Measurements from ENCODE around the gene SCNM1.
A peak's percentile ranks its signal among the peaks of the same experiment; 100 is the strongest.

SCNM1 gene, protein sequence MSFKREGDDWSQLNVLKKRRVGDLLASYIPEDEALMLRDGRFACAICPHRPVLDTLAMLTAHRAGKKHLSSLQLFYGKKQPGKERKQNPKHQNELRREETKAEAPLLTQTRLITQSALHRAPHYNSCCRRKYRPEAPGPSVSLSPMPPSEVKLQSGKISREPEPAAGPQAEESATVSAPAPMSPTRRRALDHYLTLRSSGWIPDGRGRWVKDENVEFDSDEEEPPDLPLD

DNA sequence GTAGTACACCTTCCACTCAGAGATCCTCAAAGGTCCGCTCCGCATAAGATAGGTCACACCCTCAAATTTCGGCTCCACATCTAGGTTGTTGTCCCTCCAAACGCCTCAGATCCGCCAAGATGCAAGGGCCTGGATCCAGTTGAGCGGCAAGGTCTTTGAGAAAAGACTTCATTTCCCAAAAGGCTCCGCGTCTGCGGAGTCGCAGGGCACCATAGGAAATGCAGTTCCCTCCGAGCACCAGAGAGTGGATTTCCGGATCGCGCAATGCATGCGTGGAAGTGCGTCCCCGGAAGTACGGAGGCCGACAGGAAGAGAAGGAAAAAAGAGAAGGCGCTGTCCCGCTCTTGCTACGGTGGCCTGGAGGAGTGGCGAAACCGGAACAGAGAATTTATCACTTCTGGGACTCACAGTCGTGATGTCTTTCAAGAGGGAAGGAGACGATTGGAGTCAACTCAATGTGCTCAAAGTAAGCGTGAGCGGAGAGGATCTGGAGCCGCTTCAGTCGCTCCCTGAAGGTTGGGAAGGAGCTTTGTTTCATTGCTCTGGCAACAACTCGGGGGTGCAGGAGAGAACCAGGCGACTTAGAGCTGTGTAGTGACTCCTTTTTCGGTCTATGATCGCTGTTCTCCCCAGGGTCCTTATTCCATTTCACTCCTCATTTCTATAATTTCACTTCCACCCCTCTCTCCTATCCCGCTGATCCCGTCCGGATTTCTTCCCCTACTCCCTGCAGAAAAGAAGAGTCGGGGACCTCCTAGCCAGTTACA is at the start of gene SCNM1, which contains the start of gene LYSMD1:
Gene SCNM1 (plus strand): TSS at position 407 of the 767 bp plus-strand sequence. CDS start 9 bp downstream, at position 416.
Gene LYSMD1 (minus strand): TSS at position 165 of the 767 bp plus-strand sequence. CDS start 644 bp downstream, outside the sequence.
- DNase-seq (ENCODE audit: low spot score), result peak; percentile 100

DNA sequence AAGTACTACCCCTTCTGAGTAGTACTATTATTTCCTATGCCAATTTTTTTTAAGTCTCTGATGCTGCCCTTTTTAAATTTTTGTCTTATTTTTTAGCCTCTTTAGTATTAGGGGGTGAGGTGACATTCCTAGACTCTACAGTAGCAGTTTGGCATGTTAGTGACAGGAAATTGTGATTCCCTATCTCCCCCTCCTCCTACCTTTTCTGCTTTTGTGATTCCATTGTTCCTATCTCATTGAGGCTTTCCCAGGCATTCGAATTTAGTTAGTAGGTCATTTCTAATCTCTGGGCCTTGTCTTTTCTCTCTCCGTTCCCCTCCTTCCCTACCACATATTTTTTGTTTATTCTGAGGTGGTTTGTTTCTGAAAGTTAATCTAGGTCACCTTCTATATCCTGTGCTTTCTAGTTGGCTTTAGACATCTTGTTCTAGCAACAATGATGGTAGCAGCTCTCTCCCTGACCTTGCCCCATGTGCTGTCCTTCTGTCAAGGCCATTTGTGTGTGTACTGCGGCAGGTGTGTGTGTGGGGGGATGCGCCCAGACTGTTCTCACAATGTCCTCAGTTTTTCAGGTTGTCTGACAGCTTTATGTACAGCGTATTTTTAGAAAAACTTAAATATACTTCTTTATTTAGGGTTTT is 41.1 kb upstream of the SCNM1 start:
- DNase-seq (ENCODE audit: low spot score), result no peak

DNA sequence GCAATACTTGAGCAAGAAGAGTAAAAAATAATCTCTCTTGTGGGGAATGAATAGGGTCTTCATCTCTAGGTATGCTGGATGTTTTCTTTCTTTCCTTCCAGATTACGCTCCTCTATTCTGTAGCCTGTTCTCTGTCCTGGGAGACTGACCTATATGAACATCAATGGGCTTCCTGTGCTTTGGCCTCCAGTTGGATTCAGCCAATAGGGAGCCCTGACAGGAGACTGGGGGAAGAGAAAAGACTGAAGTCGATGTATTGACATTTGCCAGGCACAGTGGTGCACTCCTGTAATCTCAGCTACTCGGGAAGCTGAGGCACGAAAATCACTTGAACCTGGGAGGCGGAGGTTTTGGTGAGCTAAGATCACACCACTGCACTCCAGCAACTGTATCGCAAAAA is 37.1 kb upstream of the SCNM1 start:
- no peak for DNase-seq (ENCODE audit: low spot score)

DNA sequence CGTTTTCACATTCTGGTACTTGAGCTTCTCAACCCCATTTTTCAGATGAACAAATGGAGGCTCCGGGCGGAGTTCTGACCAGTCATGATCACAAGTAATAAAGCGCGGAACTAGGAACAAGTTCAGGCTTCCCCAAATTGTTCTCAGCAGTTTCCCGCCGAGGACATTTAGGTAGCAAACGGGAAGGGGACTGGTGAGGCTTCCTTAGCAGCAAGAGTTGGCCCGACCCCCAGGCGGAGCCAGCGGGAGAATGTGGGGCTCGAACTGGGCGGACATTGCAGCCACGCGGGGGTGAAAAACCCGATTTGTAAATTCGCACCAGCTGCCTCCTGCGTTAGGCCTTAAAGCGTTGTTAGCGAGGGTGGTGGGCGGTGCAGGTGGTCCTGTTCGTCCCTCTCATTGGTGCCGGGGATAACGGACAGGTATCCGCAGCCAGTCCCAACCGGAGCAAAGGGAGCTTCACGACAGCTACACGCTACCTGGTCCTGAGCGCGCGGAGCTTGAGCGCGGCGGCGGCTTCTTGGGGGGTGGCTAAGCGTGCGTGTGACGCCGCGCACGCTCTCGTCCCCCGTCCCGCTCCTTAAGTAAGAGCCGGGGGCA is 34.9 kb upstream of the SCNM1 start:
- no peak for DNase-seq (ENCODE audit: low spot score)

DNA sequence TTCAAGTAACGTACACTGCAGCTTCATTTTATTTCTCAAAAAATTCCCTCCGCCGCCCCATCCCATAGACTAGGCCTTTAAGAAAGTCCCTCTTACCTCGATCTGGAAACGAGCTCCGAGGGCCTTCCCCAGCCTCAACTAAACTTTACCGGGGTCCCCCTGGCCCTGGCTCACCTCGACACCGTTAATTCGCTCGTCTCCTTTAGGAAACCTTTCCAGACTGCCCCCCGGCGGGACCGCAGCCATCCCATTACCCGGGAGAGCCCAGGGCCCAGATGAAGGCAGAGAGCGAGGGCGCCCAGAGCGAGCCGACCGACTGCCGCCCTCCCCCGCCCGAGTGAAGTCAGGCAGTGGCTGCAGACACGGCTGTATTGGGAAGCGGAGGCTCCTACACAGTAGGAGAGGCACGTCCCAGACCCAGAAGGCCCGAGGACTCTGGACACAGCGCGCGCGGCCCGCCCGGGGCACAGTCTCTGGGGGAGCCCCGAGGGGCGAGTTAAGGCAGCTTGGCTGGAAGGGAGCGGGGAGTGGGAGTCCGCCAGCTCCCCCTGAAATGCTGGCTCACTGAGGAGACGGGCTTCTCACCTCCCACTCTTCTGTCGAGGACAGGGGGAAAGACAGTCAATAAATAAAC is 34.1 kb upstream of the SCNM1 start:
- DNase-seq (ENCODE audit: low spot score), result no peak

DNA sequence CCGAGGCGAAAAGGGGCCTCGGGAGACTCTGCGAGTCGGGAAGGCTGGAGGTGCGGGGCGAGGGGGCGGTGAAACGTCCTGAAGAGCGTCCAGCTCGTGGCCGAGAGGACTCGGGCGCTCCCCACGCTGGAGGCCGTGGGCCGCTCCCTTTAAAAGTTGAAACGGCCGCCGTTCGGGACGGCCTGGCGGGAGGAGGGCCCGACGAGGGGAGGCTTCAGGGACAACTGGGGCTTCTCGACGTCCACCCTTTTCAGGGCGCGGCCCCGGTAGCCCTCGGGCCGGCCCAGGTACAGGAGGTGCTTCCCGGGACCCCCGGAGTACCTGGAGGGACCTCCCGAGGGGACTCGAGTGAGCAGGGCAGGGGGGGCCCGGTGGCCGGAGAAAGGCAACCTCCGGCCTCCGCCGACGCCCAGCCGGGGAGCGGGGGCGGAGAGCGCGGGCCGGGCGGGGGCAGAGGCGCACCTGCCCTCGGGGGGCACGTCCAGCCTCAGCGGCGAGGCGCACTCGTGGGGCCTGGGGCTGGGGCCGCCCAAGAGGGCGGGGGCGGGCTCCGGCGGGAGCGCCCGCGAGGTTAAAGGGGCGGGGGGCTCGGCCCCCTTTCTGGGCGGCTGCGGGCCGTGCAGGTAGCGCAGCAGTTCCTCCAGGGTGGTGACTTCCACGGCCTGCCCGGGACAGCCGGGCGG is 33.5 kb upstream of the SCNM1 start:
- no peak for DNase-seq (ENCODE audit: low spot score)

DNA sequence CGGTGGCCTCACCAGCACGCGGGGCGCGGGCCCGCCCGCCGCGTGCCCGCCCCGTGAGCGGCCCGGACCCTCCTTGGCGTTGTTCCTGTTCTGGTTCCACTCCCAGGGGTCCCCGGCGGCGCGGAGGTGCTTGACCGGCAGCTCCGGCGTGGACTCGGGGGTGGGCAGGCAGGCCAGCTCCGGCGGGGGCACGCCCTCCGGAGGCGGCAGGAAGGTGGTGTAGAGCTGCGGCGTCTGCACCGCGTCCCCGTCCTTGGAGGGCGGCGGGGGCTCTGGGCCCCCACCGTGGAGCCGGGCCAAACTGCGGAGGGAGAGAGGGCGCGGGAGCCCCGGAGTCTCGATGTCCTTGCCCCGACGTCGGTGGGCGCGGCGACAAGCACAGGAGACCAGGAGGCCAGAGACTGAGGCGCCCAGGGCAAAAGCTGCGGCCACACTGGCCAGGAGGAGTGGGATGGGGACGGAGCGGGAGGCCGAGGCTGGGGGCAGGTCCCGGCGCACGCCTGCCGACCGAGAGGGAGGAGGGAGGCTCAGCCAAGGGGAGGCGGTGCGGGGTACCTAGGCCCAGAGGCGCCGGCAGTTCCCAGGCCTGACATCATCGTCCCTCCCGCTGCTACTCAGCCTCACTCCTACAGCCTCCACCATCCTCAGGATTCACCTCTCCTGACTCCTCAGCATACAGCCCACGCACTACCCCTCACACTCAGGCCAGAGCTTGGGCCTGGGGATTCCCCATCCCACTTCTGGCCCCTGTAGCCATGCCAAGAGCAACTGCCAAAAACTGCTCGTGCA is 32.7 kb upstream of the SCNM1 start:
- DNase-seq (ENCODE audit: low spot score), result no peak

DNA sequence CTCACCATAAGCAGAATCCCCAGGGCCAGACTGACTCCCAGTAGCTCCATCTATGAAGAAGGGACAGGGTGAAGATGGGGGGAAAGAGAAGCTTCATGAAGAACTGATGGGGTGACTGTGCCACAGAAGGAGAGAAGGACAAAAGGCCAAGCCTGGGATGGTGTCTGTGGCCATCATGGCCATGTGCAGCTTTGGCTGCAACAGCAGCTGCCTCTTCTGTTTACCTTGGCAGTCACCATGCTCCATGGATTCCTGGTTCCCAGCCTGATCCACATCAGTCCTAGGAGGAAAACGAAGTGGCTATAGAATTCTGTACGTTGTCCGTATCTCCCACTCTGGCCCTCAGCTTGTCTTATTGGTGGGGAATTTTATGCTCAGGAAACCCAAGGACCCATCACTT is 31.5 kb upstream of the SCNM1 start:
- DNase-seq (ENCODE audit: low spot score), result no peak

DNA sequence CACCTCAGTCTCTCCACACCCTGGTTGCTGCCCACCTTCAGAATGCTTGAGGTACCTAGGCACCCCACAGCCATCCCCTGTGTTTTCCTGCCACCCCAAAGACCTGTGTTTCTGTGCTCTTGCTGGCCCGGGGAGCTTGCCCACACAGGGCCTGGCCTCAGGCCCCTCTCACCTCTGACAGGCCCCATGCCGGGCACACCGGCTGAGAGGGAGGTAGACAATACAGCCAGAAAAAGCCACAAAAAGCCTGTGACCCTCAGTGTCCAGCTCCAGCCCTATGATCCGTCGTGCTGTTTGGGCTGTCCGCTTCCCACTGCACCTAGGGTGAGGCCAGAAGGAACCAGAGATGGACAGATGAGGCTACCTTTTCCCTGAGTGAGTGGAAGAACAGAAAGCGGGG is 31.0 kb upstream of the SCNM1 start:
- no peak for DNase-seq (ENCODE audit: low spot score)

DNA sequence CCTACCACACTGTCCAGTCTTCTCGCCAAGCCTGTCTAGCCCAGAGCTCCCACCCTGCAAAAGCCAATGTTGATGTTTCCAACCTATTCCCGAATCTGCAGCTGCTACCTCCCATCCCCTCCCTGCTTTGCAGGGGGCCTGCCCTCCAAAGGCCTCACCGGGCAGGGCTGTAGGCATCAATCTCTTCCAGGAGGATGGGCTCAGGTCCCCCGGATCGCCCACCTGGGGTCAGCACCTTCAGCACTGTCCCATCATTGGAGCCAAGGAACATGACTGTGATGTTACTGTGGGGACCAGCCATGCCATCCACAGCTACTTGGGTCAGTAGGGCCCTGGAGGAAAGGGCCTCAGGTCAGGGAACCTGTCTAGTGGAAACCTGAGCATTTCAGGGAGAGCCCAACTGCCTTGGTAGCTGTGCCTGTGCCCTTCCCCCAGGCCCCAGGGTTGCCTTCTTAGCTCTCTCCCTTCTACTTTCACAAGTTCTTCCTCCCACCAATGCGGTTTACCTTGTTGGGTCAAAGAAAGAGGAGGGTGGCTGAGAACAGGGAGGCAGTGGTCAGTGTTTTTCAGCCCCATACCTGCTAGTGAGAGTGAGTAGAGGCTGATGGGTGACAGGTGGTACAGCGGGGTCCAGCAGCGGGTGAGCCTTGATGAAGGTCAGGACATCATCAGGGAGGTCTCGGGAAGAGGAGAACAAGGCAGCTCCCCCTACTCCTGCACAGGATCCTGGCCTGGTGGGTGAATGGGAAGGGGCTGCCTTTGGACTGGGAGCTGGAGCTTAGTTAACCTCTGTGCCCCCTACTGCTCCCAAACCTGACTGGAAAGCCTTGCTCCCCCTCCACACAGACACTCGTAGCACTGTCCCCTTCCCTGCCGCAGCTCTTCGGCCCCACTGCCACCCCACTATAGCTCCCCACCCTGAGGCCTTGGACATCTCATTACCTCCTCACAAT is 30.2 kb upstream of the SCNM1 start:
- no peak for DNase-seq (ENCODE audit: low spot score)

DNA sequence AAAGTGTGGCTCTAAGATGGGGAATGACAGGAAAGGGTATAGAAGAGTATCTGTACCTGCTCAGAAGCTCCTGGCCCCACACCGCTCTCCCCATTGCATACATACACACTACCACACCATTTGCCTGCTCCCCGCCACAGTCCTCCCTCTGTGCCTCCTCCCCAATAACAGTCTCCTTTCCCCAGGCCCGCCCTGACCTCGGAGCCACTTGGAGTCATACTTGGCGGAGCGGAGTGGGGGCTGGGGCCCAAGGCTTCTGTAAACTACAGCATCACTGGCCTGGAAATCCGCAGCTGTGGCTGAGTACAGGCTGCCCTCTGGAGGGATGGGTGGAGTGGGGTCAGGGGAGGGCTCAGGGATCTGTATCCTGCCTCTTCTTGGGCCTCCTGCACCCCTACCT is 28.2 kb upstream of the SCNM1 start:
- no peak for DNase-seq (ENCODE audit: low spot score)

DNA sequence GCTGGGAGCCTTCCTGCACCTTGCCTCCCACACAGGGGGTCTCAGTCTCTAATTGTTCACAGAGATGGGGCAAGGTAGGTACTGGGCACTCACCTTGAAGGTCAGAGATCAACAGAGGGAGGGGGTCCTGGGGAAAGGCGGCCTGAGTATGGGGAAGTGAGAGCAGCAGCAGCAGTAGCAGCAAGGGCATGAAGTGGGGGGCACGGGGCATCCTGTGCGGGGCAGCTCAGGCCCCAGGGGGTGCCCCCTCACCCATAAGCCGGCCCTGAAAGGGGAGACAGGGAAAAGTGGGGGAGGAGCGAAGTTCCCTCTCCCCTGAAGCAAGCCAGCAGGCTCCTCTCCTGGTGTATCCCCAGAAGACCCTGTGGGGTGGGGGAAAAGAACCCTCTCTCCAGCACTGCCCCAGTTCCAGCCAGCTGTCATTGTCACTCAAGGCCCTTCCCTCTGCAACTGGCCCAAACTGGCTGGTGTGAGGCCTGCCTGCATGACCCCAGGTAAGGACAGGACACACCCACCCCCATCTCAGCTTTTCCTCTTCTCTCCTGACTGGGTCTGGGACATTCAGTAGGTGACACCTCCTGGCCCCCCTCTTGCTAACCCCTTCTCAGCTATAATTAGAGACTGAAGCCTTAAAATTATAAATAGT is 23.4 kb upstream of the SCNM1 start:
- DNase-seq (ENCODE audit: low spot score), result no peak

DNA sequence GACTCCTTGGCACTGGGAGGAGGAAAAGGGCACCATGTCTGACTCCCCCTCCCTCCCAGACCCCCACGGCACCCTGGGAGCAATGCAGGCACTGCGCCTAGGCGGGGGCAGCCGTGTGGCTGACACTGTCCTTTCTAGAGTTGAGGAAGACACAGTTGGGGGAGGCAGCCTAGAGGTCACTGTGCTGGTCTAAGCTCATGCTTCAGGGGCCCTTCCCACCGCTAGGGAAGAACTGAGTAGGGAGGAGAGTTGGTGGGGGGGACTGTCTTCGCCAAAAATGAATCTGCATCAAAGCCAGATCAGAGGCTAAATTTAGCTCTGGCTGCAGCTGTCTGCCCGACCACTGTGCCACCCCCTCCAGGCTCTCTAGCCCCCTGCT is 22.9 kb upstream of the SCNM1 start:
- DNase-seq (ENCODE audit: low spot score), result no peak

DNA sequence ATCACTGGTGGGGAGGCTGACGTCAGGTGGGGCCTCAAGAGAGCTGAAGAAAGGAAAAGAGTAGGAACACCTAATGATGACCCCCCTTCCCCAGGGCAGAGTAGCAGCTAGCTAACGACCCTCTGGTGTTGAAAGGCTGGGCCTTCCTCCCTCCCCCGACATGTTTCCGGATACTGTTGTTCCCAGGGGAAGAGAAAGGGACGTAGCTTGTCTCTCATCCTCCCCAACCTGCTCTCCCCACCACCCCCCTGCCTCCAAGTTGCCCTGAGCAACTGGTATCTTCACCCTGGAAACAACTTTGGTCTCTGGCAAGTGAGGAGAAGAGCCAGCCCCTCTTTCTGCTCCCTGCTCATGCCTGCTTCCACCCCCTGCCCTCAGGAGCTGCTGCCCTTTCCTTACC is 22.0 kb upstream of the SCNM1 start:
- DNase-seq (ENCODE audit: low spot score), result no peak

DNA sequence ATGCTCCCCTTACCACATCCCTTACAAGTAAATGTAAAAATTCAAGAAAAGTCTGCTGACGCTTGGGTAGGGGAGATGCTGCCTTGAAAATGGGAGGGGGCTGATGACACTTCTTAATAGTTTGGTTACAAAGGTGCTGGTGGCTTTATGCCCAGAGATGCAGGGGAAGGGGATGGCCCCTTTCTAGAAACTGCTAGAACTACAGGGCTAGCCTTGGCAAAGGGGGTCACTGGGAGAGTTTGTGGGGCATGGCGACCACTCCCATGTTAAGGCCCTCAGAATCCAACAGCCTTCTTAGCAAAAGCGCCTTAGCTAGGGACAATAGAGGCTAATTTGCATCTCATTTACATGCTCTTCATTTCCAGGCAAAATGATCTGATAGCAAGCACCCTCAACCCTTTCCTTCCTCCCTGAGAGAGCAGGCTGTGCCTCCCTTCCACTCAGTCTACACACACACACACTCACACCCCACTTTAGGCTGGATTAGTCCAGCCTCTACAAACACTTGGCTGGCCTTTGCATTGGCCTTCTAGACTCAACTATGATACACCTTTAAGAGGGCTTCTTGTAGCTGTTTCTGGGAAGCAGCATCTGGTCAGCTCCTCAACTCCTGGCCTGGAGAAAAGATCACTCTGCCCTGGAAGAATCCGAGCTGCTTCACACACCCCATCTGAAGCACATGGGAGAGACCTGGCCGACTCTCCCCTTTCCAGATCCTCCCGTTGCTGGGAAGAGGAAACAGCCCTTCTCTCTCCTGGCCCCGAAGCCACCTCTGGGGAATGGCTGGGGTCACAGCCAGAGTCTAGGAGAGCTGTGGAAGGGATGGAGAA is 21.3 kb upstream of the SCNM1 start:
- DNase-seq (ENCODE audit: low spot score), result no peak

DNA sequence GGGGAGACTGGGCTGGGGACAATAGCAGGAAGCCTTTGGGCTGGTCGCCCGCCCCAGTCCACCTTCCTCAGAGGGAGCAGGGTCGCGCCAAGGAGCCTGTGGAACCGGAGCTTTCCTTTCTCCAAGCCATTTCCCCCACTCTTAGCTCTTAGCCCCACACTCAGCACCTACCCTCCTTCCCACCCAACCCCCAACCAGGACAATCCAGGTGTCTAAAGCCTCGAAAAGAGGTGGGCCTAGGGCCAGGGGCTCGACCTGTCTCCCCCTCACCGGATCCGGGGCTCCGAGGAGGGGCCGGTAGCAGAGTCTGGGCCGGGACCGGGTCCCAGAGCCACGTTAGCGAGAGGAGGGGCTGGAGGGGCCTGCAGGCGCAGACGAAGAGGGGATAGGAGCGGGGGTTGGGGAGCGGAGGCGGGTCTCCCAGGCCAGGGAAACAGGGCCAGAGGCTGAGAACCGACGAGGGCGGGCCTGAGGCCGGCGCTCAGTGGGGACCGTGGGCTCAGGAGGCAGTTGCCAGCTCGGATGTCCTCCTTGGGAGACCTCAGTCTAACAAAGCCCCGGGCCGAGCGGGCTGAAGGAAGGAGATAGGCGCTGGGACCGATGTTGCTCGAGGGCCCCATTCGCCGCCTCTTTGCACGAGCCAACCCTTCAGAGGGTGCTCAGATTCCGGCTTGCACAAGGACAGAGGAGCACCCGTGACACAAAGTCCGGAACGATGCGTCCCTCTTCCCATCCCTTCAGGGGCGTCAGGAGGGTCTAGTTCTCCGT is 20.5 kb upstream of the SCNM1 start:
- no peak for DNase-seq (ENCODE audit: low spot score)

DNA sequence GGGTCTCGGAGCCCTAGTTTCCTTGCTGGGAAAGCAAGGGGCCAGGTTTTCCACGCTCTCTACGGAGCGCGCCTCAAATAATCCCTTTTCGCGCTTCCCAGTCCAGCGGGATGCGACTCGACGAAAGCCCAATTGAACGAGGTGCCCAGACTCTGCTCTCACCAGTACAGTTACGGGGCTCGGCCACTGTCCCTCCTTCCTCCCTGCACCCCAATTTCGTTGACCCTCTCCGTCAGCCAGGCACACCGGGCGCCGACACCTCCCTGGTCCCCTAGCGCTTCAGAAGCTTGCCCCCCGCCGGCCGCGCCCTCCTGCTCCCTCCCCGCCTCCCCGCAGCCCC is 19.9 kb upstream of the SCNM1 start:
- no peak for DNase-seq (ENCODE audit: low spot score)
